Measurements from ENCODE around the gene KIF5C.

The KIF5C gene

DNA sequence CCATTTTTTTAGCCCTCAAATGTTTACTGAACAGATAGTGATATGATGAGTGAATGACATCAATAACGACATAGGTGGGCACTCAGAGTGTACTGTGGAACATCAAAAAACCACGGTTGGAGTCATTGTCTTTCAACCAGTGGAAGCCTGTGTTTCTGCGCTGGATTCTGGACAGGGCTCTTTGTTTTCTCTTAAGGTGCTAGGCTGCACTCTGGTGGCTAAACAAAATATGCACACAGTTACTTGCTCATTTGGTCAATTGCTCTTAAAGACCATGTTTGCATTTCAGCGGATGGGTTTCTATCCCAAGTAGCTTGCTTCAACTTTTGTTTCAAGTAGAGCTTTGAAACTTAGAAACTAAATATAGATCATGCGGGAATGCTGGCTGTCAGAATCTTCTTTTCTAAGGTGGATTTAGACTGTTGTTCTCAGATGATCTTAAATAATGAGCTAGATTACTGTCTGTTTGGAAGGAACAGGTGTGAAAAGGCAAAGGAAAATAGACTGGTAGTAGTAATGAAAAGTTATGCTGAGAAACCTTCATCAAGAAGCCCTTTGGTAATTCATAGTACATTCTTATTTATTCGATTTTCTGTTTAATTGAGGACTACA is 115.0 kb downstream of the KIF5C start:
- DNase-seq (ENCODE audit: low read depth in 2 of 2) = peak in 1 of 2 donors; percentile 21

DNA sequence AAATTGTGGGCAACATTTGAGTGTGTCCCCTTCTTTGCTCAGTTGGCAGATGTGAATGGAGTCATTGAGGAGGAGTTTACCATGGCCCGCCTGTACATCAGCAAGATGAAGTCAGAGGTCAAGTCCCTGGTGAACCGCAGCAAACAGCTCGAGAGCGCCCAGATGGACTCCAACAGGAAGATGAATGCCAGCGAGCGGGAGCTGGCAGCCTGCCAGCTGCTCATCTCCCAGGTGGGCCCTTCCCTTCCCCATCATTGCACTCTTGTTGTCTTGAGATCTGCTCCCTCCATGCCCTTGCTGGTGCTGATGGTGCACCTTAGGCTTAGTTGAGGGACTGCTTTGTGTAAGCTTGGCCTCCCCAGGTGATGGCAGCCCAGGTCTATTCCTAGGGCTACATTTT is 115.9 kb downstream of the KIF5C start:
- no peak for DNase-seq (ENCODE audit: low read depth in 2 of 2)

DNA sequence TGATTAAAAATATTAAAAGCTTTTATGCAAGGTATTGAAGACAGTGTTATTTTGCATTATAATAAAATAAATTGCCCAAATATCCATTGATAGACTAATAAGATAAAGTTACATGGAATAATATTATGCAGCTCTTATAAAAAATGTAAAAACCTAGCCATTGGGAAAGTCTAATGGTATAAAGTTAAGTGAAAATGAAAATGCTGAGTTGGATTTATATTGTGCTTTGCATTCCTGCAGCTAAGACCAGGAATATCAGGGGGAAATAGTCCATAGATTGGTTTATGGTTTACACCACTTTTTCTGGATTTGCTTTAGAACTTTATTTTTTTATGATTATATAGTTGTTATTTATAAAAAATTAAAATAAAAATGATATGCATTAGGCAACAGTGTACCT is 117.4 kb downstream of the KIF5C start:
- DNase-seq (ENCODE audit: low read depth in 2 of 2) = no peak

DNA sequence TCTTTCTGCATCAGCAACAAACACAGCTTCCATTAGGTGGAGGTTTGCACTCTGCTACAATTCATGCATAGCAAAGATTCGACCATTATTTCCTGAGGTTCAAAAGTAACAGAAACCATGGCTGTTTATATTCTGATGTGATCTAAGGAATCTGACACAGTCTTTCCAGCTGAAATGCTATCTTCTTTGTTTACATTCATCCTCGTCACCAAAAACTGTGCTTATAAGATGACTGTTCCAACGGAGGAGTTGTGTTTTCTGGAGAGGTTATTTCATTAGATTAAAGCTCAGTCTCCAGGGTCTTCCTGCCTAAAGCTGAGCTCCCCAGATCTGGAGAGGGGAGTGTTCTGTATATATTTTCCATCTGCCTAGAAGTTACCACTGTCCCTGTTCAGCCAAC is 118.3 kb downstream of the KIF5C start:
- DNase-seq (ENCODE audit: low read depth in 2 of 2) = no peak

DNA sequence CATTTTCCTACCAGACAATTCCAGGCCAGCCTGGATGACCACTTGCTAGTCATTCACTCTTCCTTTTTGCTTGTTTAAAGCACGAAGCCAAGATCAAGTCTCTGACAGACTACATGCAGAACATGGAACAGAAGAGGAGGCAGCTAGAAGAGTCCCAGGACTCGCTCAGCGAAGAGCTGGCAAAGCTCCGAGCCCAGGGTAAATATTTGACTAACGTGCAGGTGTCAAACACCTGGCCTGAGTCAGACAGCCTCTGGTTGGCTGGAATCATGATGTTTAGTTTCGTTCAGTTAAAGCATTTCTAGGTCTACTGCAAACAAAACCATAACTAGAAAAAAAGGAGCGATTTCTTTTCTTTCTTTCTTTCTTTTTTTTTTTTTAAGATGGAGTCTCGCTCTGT is 119.3 kb downstream of the KIF5C start:
- no peak for DNase-seq (ENCODE audit: low read depth in 2 of 2)

DNA sequence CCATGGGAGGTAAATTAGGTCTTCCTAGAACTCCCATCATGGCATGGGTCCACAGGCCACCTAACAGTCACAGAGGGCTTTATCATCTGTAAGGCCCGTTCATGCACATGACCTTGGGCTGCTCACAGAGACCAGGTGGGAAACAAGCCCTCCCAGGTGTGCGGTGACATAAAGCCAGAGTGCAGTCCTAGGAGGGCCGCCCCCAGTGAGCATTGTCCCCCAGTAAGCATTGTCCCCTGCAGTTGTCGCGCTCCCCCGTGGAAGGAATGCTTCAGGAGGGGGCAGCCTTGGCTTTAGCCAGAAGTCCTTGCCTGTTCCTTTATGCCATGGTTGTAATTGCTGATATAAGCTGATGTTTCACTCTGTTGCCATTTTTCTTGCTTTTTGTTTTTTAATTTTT is 121.8 kb downstream of the KIF5C start:
- no peak for DNase-seq (ENCODE audit: low read depth in 2 of 2)

DNA sequence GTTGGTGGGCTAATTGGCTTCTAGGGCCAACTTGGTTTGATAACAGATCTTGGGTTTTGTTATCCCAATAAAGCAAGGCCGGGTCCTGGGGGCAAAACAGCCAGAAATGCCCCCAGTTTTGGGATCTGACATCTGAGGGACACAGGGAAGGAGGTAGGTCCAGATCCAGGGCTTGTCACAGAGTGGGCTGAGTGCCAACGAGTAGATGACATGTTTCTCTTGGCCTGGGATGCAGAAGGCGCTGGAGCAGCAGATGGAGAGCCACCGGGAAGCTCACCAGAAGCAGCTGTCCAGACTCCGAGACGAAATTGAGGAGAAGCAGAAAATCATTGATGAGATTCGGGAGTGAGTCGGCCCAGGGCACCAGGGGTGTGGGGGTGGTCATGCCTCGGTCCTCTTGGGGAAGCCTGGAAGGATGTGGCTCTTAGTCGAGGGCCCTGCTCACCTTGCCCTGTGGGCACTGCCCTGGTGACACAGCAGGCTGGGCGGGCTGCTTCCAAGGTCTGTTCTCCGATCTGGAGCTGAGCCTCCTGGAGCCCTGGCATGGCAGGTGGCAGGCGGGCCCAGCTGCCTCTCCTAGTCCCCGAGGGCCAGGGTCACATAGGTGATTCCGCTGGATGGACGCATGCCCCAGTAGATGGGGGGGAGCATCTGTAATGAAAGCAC is 123.3 kb downstream of the KIF5C start:
- no peak for DNase-seq (ENCODE audit: low read depth in 2 of 2)

DNA sequence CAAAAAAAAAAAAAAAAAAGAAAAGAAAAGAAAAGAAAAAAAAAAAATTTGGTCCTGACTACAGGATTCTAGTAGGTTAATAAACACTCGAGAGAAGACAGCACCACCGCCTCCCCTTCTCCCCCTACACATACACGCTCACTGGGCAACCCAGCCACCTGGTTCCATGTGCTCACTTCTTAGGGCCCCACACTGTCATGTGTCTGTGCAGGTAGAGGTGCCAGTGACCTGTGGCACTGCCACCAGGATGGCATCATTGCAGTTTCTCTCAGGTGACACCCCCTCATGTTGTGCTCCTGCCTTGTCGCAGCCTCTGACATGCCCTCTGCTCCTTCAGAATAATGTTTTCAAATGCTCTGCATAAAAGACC is 123.8 kb downstream of the KIF5C start:
- no peak for DNase-seq (ENCODE audit: low read depth in 2 of 2)

DNA sequence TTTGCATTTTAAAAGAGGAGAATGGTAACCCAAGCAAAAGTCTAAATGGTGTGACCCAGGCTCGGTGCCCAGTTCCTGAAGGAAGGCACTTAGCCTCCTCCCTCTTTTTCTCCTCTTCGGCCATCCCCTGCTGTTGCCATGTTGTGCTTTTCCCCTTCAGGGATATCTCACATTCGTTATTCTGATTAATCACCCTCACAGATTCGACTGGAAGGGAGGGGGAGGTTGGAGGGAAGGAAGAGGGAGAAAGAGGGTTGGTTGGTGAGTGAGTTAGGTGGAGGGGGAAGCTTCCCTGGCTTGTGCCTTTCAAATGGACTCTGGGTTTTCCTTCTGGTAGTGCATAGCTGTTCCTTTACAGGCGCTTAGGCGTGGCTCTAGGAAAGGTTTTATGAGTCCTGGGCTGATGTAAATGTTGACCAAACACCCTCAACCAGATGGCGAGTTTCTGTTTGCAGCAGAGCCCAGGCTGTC is 124.5 kb downstream of the KIF5C start:
- DNase-seq (ENCODE audit: low read depth in 2 of 2) = no peak

DNA sequence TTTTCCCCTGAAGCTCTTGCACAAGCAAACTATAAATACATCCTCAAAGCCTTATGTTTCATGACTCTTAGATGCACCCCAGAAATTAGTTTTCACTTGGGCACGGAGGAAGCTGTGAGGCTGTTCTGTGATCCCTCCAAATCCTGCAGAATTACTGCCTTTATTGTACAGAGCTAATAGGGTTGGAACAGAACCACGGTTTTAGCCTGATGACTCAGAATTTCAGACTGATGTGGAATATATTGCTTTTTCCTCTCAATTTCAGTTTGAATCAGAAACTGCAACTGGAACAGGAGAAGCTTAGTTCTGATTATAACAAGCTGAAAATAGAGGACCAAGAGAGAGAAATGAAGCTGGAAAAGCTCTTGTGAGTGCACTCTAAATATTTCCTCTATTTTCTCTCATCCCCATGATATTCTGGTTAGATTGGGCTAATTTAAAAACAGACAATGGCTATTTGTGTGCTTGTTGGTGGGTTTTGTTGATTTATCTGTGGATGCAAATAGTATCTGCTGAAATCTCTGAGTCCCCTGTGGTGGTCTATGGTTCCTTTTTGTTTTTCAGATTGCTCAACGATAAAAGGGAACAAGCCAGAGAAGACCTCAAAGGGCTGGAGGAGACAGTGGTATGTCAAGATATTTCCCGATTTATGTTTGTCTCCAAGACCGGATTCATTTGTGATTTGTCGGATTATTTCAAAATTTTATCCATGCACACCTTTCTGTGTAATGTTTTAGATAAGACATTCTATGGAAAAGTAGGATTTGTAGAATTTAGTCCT is 125.3 kb downstream of the KIF5C start:
- no peak for DNase-seq (ENCODE audit: low read depth in 2 of 2)

DNA sequence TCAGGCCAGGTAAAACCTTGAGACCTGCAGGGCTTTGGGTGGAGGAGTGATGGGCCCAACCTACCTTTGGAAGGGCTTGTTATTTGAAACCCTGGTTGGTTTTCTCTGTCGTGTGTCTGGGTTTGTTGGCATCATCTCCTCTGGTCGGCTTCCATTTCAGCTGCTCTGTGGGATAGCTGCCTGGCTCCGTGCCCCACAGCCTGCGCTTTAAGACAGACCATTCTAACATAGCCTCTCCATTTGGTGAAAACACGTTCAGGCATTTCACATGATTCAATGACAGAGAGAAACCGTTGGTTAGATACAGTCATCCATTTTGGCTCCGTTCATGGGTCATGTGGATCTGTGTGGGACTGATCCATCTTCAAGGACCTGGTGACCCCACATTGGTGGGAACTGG is 126.5 kb downstream of the KIF5C start:
- DNase-seq (ENCODE audit: low read depth in 2 of 2) = no peak

DNA sequence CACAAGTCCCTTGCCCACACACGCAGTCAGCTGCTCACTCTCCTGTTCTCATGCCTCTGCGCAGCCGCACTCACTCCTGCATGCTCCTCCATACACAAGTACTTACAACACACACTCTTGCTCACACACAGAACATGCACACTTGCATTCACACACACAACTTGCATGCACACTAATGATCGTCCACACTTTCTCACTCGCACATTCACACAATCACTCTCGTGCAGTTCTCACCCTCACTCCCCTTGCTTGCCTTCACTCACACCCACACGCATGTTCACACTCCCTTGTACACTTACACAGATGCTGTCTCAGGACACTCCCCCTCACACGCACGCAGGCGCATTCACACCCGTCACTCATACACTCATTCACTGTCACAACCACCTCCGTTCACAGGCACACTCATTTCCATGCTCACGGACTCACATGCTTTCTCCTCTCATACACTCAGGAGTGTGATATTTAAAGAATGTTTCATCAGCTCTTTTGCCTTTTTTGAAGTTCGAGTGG is 127.4 kb downstream of the KIF5C start:
- no peak for DNase-seq (ENCODE audit: low read depth in 2 of 2)

DNA sequence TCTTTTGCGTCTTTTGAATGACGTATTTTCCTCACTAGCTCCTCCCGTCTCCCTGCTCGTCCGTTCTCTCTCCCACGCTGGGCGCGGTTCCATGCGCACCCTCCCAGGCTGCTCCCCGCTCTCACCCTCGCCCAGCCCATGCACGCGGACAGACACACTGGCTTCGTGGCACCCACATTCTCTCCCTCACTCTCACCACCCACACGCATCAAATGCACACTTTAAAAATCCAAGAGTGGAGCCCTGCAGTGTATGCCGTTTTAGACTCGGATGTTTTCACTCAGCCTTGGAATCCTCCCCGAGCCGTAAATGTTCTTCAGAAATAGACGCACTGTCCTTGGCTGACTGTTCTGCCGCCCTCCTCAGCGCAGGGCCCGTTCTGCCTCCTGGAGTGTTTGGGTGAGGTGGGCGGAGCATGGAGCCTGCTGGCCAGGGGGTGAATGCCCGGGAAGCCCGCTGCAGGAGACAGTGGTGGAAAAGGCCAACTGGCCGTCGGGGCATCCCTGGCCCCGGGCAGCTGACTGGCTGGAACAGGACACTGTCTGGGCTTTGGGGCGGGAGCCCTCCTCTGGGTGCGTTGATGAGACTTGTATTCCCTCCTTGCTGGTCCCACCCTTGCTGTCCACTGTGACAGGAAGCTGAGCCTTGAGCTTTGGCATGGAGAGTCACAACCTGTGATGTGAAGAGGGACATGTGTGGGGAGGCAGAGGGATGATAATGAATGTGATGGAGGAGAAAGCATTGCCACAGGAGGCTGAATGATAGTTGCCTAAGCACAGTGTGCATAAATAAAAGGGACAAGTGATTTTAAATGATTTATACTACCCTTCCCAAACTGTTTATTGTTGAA is 128.1 kb downstream of the KIF5C start:
- DNase-seq (ENCODE audit: low read depth in 2 of 2) = no peak

DNA sequence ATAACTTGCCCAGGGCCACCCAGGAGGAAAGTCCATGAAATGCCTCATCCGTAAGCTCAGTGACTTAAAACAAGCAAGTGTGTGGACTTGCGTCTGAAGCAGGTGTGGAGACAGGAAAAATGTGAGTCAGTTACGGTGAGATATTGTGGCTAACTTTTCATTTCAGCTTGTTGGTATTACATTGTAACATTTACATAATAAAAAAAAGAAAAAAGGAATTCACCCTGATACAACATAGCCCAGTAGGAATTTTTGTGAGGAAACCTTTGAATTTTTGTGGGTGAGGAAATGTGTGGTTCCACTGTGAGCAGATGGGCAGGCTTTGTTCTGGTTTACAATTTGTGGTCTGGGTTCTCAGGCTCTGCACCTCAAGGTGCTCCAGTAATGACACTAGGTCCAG is 129.8 kb downstream of the KIF5C start:
- DNase-seq (ENCODE audit: low read depth in 2 of 2) = no peak

DNA sequence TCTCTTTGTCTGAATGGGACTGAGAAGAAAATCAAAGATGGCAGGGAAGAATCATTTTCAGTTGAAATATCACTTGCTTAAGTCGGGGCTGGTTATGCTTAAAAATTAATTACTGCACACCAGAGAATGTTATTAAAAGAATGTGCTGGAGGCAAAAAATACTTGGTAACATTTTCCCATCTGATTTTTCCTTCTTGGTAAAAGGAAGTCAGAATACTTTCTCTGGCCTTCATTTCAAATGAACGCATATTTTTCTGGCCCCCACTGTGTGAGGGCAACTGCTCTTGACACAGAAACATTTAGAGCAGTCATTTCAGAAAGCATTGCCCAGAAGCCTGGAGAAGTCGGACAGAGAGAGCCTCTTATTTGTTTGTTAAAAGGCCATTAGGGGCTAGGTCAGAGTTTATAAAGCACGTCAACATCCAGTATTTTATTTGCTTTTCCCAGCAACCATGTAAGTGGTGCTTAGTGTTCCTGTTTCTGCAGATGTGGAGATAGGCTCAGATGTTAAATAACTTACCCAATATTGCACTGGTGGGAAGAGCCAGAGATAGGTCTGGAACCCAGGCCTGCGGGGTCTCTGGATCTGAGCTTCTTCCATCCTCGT is 130.5 kb downstream of the KIF5C start:
- no peak for DNase-seq (ENCODE audit: low read depth in 2 of 2)

DNA sequence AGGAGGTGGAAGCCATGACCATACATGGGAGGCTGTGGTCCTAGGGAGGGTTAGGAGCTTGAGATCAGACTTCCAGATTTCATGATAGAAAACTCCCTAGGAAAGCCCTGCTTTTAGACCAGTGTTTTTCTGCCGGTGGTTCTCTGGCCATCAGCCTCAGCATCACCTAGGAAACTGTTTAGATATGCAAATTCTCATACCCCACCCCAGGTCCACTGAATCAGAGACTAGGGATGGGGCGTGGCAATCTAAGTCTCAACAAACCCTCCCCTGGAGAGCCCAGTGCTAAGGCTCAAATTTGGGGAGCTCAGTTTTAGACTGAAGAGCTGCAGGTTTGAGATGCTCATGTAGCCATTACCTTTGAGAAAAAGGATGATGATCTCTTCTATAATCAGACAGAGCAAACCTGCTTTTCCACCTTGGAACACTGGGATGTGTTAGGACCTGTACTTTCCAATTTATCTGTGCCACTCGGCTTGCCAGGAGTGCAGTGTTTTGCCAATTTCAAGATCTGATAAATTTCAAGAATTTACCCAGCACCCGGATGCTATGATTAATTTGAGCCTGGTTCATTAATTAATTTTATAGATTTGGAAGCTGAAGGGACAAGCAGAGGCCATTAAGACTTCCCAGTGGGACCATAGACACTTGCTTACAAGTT is 132.0 kb downstream of the KIF5C start:
- DNase-seq (ENCODE audit: low read depth in 2 of 2) = no peak

DNA sequence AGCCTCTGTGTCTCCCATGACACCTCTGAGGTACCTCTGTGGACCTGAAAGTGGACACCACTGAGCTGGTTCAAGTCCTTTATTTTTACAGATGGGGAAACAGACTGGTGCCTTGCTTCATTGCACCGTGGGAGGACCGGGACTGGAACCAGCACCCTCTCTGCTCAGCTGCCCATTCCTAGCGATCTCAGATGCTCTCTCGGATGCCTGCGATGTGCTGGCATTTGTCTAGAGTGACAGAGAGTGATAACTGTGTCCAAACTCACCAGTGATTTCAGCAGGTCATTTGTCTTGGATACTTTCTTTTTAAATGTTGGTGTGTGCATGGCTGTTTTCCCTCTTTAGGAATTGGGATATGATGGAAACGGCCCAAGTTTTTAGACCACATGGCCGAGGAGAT is 133.4 kb downstream of the KIF5C start:
- DNase-seq (ENCODE audit: low read depth in 2 of 2) = no peak

DNA sequence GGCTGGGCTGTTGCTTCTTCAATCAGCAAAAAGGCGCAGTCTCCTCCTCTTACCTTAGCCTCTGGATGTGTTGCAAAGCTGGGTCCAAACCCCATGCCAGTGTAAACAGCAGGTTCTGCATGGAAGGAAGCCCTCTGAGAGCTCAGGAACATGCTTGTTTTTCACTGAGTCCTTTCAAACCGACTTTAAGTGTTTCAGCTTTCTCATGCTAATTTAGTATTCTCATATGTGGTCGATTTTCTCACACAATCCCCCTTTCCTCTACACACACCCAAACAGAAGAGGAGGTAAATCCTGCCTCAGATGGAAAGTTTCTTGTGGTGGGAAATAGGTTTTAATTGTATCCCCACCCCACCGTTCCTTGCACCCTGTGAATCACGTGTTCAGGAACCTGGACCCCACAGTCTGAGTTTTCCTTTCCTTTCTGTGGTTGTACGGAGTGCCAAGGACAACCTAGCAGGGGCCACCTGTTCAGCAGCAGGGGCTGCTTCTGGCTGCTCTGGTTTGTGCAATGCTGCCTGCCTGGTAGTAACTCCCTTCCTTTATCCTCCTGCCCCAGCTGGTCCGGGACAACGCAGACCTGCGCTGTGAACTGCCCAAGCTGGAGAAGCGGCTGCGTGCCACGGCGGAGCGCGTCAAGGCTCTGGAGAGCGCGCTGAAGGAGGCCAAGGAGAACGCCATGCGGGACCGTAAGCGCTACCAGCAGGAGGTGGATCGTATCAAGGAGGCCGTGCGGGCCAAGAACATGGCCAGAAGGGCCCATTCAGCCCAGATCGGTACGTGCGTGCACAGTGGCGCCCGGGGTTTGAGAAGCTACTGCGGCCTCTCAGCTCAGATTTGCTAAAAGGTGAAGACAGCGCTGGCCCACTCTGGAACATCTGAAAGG is 134.8 kb downstream of the KIF5C start:
- no peak for DNase-seq (ENCODE audit: low read depth in 2 of 2)

DNA sequence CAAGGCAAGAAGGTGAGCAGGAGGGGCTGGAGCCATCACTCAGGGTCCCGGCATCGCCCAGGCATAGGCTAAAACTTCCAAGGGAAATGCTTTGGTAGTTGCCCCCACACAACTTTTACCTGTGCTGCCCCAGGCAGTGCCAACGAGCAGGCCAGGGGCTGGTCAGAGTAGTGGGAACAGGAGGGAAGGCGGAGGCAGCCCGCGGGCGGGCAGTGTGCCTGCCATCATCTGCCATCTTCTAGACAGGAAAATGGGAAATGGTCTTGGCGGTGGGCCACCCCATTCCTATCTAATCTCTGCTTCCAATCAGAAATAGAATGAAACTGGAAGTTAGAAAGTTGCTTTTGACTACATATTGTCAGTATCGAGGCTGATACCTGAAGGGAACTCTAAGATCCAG is 137.5 kb downstream of the KIF5C start:
- DNase-seq (ENCODE audit: low read depth in 2 of 2) = no peak

DNA sequence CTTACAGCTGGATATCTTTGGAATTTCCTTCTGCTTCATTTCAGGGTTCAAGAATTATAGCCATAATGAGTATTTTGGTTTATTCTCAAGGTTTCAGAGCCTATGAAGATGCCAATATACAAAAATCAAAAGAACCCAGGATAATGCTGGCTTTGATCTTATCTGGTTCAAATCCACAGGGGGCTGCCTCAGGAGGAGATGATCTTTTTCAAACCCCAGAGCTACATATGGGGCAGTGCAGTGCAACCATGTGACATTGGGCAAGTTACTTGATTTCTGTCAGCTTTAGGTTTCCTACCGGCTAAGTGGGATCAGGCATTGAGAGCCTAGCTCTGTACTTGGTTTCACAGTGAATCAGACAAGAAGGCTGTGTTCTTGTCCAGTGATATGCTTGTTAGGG is 140.5 kb downstream of the KIF5C start:
- DNase-seq (ENCODE audit: low read depth in 2 of 2) = no peak
